Measurements from ENCODE around the gene GNG7. TPM values are rescaled to one million over a fixed set of nuclear protein-coding genes. Genes with fewer than 3 reads are reported as not detected.

Gene GNG7
- polyA plus RNA-seq, 1 of the 3 experiments (the other 2 are of a cell fraction): 2.2 TPM

GRCh38 chr19:2641332-2641698 is 61.2 kb downstream of the GNG7 start:
- Histone ChIP-seq H3K27ac (ENCODE audit: low read depth in 2 of 2, low read length in 1 of 2) (no peak overlapping the region), H2AFZ (ENCODE audit: low read depth) (no peak overlapping the region), H3K9me2 (no peaks in the 10 kb centered on the region), H3K79me2 (ENCODE audit: insufficient read depth) (no peaks in the 10 kb centered on the region), H3K27me3 (ENCODE audit: insufficient read depth) (peaks cover 10% of the 10 kb centered on the region; the same call in 1 of the 2 replicates), H4K20me1 (ENCODE audit: insufficient read depth) (no peaks in the 10 kb centered on the region), H3K36me3 (replicated peaks in 1 of 2; ENCODE audit: control insufficient read depth in 1 of 2, insufficient read depth in 2 of 2, low read length in 1 of 2) (no peaks in the 10 kb centered on the region), H3K4me3 (ENCODE audit: low read depth in 2 of 2, low read length in 1 of 2) (no peak overlapping the region), H3K9ac (no peak overlapping the region), H3K4me2 (no peak overlapping the region), H3K4me1 (ENCODE audit: control insufficient read depth in 1 of 2, insufficient read depth in 2 of 2, low read depth in 1 of 2, low read length in 1 of 2) (peaks cover 0 to 3% of the 10 kb centered on the region in 2 experiments; a peak in 1 of 4 replicates), H3K9me3 (no peaks in the 10 kb centered on the region), H3F3A (replicated peaks; ENCODE audit: insufficient read depth) (peaks cover 9% of the 10 kb centered on the region)
- WGBS (ENCODE audit: low lambda C conversion rate): 58% methylated on average over 7 of the region's 7 CpGs
- ChIA-PET POLR2A (no interaction called here), CTCF (interaction anchor here (1.0 to 1.6 kb wide), 3 partner anchors 27 to 168 kb away, joined by 3 to 4 read pairs (median 3); no protein-coding TSS in a partner anchor)
- TF ChIP-seq RFX5 (IDR thresholded peaks at IDR 0.05; ENCODE audit: low read length) (no peak), FOXJ3 (CRISPR knock-in tag; IDR thresholded peaks at IDR 0.05) (no peak), MXI1 (IDR thresholded peaks at IDR 0.05; ENCODE audit: low read depth, low read length) (no peak), FOXM1 (IDR thresholded peaks at IDR 0.05; ENCODE audit: low read depth) (no peak), RXRA (IDR thresholded peaks at IDR 0.05; ENCODE audit: borderline replicate concordance, low read depth) (no peak), REST (IDR thresholded peaks at IDR 0.05; ENCODE audit: low read depth, low read length) (no peak), TCF12 (IDR thresholded peaks at IDR 0.05) (no peak), CHD2 (IDR thresholded peaks at IDR 0.05; ENCODE audit: low read length, partially characterized antibody) (no peak), EZH2phosphoT487 (IDR thresholded peaks at IDR 0.05; ENCODE audit: borderline replicate concordance, low read depth) (no peak), JUND (IDR thresholded peaks at IDR 0.05) (no peak), RCOR1 (IDR thresholded peaks at IDR 0.05; ENCODE audit: low read length) (no peak), POLR2AphosphoS5 (IDR thresholded peaks at IDR 0.05; ENCODE audit: low read depth, low read length) (no peak), USF1 (IDR thresholded peaks at IDR 0.05; ENCODE audit: borderline replicate concordance, low read depth) (no peak)
- TF ChIP-seq, protein P1, sequence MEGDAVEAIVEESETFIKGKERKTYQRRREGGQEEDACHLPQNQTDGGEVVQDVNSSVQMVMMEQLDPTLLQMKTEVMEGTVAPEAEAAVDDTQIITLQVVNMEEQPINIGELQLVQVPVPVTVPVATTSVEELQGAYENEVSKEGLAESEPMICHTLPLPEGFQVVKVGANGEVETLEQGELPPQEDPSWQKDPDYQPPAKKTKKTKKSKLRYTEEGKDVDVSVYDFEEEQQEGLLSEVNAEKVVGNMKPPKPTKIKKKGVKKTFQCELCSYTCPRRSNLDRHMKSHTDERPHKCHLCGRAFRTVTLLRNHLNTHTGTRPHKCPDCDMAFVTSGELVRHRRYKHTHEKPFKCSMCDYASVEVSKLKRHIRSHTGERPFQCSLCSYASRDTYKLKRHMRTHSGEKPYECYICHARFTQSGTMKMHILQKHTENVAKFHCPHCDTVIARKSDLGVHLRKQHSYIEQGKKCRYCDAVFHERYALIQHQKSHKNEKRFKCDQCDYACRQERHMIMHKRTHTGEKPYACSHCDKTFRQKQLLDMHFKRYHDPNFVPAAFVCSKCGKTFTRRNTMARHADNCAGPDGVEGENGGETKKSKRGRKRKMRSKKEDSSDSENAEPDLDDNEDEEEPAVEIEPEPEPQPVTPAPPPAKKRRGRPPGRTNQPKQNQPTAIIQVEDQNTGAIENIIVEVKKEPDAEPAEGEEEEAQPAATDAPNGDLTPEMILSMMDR (IDR thresholded peaks at IDR 0.05): no peak
- TF ChIP-seq, protein P2, sequence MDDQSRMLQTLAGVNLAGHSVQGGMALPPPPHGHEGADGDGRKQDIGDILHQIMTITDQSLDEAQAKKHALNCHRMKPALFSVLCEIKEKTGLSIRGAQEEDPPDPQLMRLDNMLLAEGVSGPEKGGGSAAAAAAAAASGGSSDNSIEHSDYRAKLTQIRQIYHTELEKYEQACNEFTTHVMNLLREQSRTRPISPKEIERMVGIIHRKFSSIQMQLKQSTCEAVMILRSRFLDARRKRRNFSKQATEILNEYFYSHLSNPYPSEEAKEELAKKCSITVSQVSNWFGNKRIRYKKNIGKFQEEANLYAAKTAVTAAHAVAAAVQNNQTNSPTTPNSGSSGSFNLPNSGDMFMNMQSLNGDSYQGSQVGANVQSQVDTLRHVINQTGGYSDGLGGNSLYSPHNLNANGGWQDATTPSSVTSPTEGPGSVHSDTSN (IDR thresholded peaks at IDR 0.05): no peak
- no peak for DNase-seq
